Measurements from ENCODE around the gene DYNLT2B.
"Not testable (repeated sequence)": the region's sequence is repeated elsewhere in the genome, so short reads cannot be mapped to it uniquely, and the experiment has no call there.

DYNLT2B gene

DNA sequence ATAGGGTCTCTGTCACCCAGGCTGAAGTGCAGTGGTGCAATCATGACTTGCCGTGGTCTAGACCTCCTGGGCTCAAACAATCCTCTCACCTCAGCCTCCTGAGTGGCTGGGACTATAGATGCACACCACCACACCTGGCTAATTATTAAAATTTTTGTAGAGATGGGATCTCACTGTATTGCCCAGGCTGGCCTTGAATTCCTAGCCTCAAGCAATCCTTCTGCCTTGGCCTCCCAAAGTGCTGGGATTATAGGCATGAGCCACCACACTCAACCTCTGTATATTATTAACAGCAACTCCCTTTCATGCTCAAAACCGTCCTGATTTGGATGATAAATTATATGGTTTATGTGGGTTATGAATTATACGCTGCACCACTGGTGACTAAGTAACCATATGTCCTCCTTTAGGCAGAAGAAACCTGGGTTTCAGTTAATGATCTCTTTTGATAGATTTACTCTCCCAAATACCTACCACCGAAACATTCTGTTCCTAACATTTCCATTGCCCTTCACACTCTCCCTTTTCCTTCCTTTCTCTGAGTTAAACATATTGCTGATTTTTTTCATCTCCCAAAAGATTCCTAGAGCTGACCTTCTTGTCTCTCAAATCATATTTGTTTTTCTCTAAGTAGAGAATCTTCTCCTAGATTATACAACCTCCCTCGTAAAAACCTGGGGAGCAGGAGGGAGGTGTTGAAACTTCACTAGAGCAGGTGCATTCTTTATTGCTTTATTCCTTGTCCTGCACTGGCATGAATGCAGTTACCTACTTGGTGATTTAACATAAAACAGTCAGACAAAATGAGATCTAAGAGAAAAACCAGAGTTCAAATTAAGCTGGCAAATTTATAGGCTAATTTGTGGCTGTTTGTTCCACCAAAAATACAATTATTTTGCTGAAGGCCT lies 63.4 kb downstream of the DYNLT2B start:
- no peak for TF ChIP-seq TAF1 (IDR thresholded peaks at IDR 0.05; ENCODE audit: low read depth, low read length)
- FAIRE-seq (no peak), DNase-seq (ENCODE audit: insufficient read length, low spot score) (no peak)

DNA sequence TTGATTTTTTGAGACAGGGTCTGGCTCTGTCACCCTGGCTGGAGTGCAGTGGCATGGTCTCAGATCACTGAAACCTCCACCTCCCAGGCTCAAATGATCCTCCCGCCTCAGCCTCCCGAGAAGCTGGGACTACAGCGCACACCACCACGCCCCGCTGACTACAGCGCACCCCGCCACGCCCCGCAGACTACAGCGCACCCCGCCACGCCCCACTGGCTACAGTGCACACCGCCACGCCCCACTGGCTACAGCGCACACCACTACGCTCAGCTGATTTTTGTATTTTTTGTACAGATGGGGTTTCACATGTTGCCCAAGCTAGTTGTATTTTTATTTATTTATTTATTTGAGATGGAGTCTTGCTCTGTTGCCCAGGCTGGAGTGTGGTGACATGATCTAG lies 66.1 kb downstream of the DYNLT2B start:
- no peak for FAIRE-seq
- TF ChIP-seq PAX5 (IDR thresholded peaks at IDR 0.05; ENCODE audit: insufficient read depth, low read length, severe bottlenecking) (peak; percentile 56), POLR2AphosphoS5 (IDR thresholded peaks at IDR 0.05; ENCODE audit: low read depth, low read length) (no peak)
- DNase-seq (ENCODE audit: insufficient read length, low spot score) = no peak

DNA sequence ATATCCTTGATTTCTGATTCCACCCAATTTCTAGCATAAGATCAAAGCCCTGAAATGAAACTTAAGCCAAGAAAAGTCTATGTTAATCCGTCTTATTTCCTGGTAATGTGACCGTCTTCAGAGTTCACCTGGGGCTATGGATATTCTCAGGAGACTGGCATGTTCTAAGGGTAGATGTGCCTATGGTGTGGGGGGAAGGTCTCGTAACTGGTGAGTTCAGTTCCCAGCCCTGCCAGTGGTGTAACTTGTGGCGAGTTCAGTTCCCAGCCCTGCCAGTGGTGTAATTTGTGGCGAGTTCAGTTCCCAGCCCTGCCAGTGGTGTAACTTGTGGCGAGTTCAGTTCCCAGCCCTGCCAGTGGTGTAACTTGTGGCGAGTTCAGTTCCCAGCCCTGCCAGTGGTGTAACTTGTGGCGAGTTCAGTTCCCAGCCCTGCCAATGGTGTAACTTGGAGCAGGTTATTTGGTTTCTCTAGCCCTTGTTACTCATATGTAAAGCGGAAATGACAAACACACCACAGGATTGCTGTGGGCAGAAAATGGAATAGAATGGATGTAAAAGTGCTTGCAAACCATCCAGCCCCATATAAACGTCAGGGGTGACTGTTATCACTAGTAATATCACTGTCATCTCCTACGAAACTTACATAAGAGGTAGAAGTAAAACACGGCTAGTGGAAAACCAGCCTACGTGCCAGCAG lies 71.3 kb downstream of the DYNLT2B start:
- TF ChIP-seq TAF1 (IDR thresholded peaks at IDR 0.05; ENCODE audit: low read depth, low read length) = no peak
- DNase-seq (ENCODE audit: insufficient read length, low spot score) = no peak
- FAIRE-seq = no peak

DNA sequence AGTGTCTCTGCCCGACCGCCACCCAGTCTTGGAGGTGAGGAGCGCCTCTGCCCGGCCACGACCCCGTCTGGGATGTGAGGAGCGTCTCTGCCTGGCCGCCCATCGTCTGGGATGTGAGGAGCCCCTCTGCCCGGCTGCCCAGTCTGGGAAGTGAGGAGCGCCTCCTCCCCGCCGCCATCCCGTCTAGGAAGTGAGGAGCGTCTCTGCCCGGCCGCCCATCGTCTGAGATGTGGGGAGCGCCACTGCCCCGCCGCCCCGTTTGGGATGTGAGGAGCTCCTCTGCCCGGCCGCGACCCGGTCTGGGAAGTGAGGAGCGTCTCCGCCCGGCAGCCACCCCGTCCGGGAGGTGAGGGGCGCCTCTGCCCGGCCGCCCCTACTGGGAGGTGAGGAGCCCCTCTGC lies 73.9 kb downstream of the DYNLT2B start:
- not testable (repeated sequence) for FAIRE-seq; DNase-seq (ENCODE audit: insufficient read length, low spot score)

DNA sequence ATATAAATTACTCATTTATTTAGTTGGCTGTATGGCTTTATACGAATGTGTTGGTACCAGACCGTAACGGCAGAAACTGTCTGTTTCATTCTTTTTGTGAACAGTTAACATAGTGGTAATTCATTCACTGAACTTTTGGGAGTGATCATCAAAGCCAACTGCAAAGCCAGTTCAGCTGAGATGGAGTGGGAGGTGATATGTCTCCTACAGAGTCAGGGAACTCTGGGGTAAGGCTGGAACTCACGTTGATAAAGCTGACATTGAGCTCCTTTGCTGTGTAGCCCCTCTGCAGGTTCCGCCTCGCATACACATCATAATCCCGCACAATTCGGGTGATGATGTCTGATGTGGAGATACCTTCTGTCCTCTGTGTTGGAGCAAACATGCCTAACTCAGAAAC lies 76.3 kb downstream of the DYNLT2B start:
- no peak for TF ChIP-seq PAX5 (IDR thresholded peaks at IDR 0.05; ENCODE audit: insufficient read depth, low read length, severe bottlenecking)
- no peak for TF ChIP-seq POLR2AphosphoS5 (IDR thresholded peaks at IDR 0.05; ENCODE audit: low read depth, low read length)
- TF ChIP-seq TAF1 (IDR thresholded peaks at IDR 0.05; ENCODE audit: low read depth, low read length) = no peak
- TF ChIP-seq POLR2A (IDR thresholded peaks at IDR 0.05; ENCODE audit: low read depth, low read length) = no peak
- TF ChIP-seq SPI1 (IDR thresholded peaks at IDR 0.05; ENCODE audit: low read depth, low read length) = no peak
- DNase-seq (ENCODE audit: insufficient read length, low spot score) (no peak), FAIRE-seq (no peak)
